Endothelial cell of umbilical vein (primary cell): ENCODE data around the gene NT5DC2. TPM values are rescaled to one million over a fixed set of nuclear protein-coding genes. Genes with fewer than 3 reads are reported as not detected.

ENCODE experiments used
- BruUV-seq: library from RNA; stranded (reverse); fragments of 400-500 nt; replicated peaks from 2 replicates; lab custom pipeline; 2021; lab: Mats Ljungman, UMichigan
- CTCF ChIA-PET: fragments of 300-600, 350-600 bp; sonication (Branson Sonifier 250); formaldehyde crosslinking; loops from one replicate; lab custom pipeline; 2021; ENCODE audit warnings: antibody characterized with exemption, inconsistent platforms; lab: Charles Lee
- POLR2A ChIA-PET: fragments of 300-600, 350-600 bp; sonication (Branson Sonifier 250); formaldehyde crosslinking; loops from one replicate; lab custom pipeline; 2021; ENCODE audit warnings: antibody characterized with exemption, inconsistent platforms; lab: Charles Lee
- DNase-seq: peaks from one replicate; pipeline ENCODE4 v3.0.0-alpha.2; 2011; ENCODE audit warnings: low read depth, low spot score
- FAIRE-seq: peaks from 2 replicates; lab custom pipeline; 2011; peaks lifted over from hg19 to GRCh38; lab: Jason Lieb, UNC
- H2AFZ ChIP-seq: 2 replicates; pipeline ENCODE4 v1.6.0; 2012; ENCODE audit warnings: low read depth, low read length, control low read depth, inconsistent platforms
- H3K27ac ChIP-seq: 2 replicates; pipeline ENCODE4 v1.5.1; 2011; ENCODE audit warnings: low read depth, mild to moderate bottlenecking, control low read depth, low read length, moderate library complexity; ENCODE audit not compliant: insufficient read depth
- H3K27me3 ChIP-seq, 2 experiments: 2 replicates each; pipeline versions ENCODE4 v1.6.0 to v1.6.1; 2011; ENCODE audit warnings: low read length in 2 of 2, mixed read lengths in 1 of 2; ENCODE audit not compliant: control insufficient read depth in 2 of 2, insufficient read depth in 2 of 2
- H3K36me3 ChIP-seq, 2 experiments: 2 replicates in 1 of 2; 3 replicates in 1 of 2; pipeline ENCODE4 v1.5.1; 2011; ENCODE audit warnings: low read length in 2 of 2, mild to moderate bottlenecking in 1 of 2, moderate library complexity in 1 of 2; ENCODE audit not compliant: control insufficient read depth in 2 of 2, insufficient read depth in 2 of 2; ENCODE audit errors: extremely low read depth in 1 of 2
- H3K4me1 ChIP-seq: 3 replicates; pipeline ENCODE4 v1.5.1; 2011; ENCODE audit warnings: mild to moderate bottlenecking, low read length; ENCODE audit not compliant: control insufficient read depth, insufficient read depth; ENCODE audit errors: extremely low read depth
- H3K4me2 ChIP-seq: 2 replicates; pipeline ENCODE4 v1.6.1; 2011; ENCODE audit warnings: low read length, control low read depth, mixed read lengths; ENCODE audit not compliant: insufficient read depth
- H3K4me3 ChIP-seq, 3 experiments: fragments of 200-600 bp in 1 of 3; sonication (generic), shearing (Covaris generic) in 1 of 3; replicated peaks in 1 of 3; 2 replicates each; pipeline ENCODE4 v1.5.1; 2011 to 2016; ENCODE audit warnings: control low read depth in 3 of 3, low read length in 3 of 3, mild to moderate bottlenecking in 2 of 3, inconsistent platforms in 1 of 3, low read depth in 1 of 3, moderate library complexity in 1 of 3; ENCODE audit not compliant: insufficient read depth in 1 of 3
- H3K79me2 ChIP-seq: 2 replicates; pipeline ENCODE4 v1.6.0; 2012; ENCODE audit warnings: low read length, inconsistent platforms; ENCODE audit not compliant: control insufficient read depth, insufficient read depth
- H3K9ac ChIP-seq: replicated peaks from 2 replicates; pipeline ENCODE3; 2011; ENCODE audit warnings: low read length, control low read depth; ENCODE audit not compliant: insufficient read depth; ENCODE audit errors: extremely low read depth
- H3K9me1 ChIP-seq: replicated peaks from 3 replicates; pipeline ENCODE4 v1.6.0; 2011; ENCODE audit warnings: mild to moderate bottlenecking, low read length; ENCODE audit not compliant: control insufficient read depth, insufficient read depth; ENCODE audit errors: extremely low read depth
- H3K9me3 ChIP-seq: replicated peaks from 2 replicates; pipeline ENCODE4 v1.5.1; 2012; ENCODE audit warnings: low read length, inconsistent platforms; ENCODE audit not compliant: control insufficient read depth, insufficient read depth
- H4K20me1 ChIP-seq: replicated peaks from 2 replicates; pipeline ENCODE3; 2011; ENCODE audit warnings: mild to moderate bottlenecking, low read length; ENCODE audit not compliant: control insufficient read depth, insufficient read depth; ENCODE audit errors: extremely low read depth
- EZH2 ChIP-seq: IDR thresholded peaks from 2 replicates; pipeline ENCODE4 v1.6.1; 2012; ENCODE audit warnings: borderline replicate concordance, low read depth, mild to moderate bottlenecking, moderate library complexity, low read length, inconsistent platforms; ENCODE audit not compliant: severe bottlenecking
- FOS ChIP-seq: IDR thresholded peaks from 2 replicates; pipeline ENCODE4 v1.6.1; 2011; ENCODE audit warnings: mild to moderate bottlenecking, low read length, moderate library complexity, borderline replicate concordance; ENCODE audit not compliant: insufficient read depth
- GATA2 ChIP-seq: IDR thresholded peaks from 2 replicates; pipeline ENCODE4 v1.7.0; 2011; ENCODE audit warnings: low read depth, mild to moderate bottlenecking, moderate library complexity, mixed read lengths, low read length; ENCODE audit not compliant: insufficient read length, insufficient read depth
- JUN ChIP-seq: IDR thresholded peaks from 2 replicates; pipeline ENCODE4 v1.6.1; 2011; ENCODE audit warnings: borderline replicate concordance, low read depth; ENCODE audit not compliant: insufficient read length, insufficient read depth
- MAX ChIP-seq: IDR thresholded peaks from 2 replicates; pipeline ENCODE4 v1.6.1; 2011; ENCODE audit not compliant: insufficient read depth, insufficient read length
- MYC ChIP-seq: IDR thresholded peaks from one replicate; pipeline ENCODE4 v1.6.1; 2011; ENCODE audit warnings: mild to moderate bottlenecking, low read depth, low read length
- POLR2A ChIP-seq: IDR thresholded peaks from 2 replicates; pipeline ENCODE4 v1.6.1; 2012; ENCODE audit warnings: low read depth, mild to moderate bottlenecking, control low read depth, low read length
- POLR2AphosphoS5 ChIP-seq: IDR thresholded peaks from 2 replicates; pipeline ENCODE4 v1.6.1; 2012; ENCODE audit warnings: low read depth, mild to moderate bottlenecking, control low read depth, low read length, moderate library complexity; ENCODE audit not compliant: insufficient read depth
- dilution Hi-C: fragments of 300-500 bp; cut with MboI; formaldehyde crosslinking; loops from one replicate; pipeline ENCODE4 v1.15.0; 2019; ENCODE audit warnings: low sequenced_read_pairs; ENCODE audit not compliant: extremely low pct_ligation_motif_present
- intact Hi-C: fragments of 100-400 bp; cut with micrococcal nuclease; formaldehyde crosslinking; loops from one replicate; pipeline ENCODE4 v1.10.0; 2022
- polyA plus RNA-seq, 4 experiments: library from polyadenylated mRNA; depleted of rRNA in 3 of 4; stranded (reverse) in 3 of 4; unstranded in 1 of 4; fragments of >200 nt; gene quantifications; 2 replicates each; pipeline versions ENCODE4 v1.2.1 to v1.2.3, GENCODE V29; 2011 to 2012; ENCODE audit warnings: missing spikeins in 1 of 4
- total RNA-seq: library from RNA; stranded (reverse); gene quantifications from 2 replicates; pipeline ENCODE4 v1.2.3, GENCODE V29; 2021
- TF ChIP-seq, protein P1 (sequence below), 2 donors: IDR thresholded peaks; 1 replicate in 1 of 2; 2 replicates in 1 of 2; pipeline ENCODE4 v1.5.1; 2011; ENCODE audit warnings: low read length in 2 of 2, mild to moderate bottlenecking in 2 of 2, moderate library complexity in 2 of 2, control low read depth in 1 of 2, inconsistent platforms in 1 of 2, low read depth in 1 of 2; ENCODE audit not compliant: insufficient read depth in 1 of 2; ENCODE audit errors: extremely low read depth in 1 of 2

Gene NT5DC2
- total and polyA plus RNA-seq, 2 donors (not counting 3 experiments of a cell fraction or from before 2014, with no cell fraction given) = 298 to 402 TPM

DNA sequence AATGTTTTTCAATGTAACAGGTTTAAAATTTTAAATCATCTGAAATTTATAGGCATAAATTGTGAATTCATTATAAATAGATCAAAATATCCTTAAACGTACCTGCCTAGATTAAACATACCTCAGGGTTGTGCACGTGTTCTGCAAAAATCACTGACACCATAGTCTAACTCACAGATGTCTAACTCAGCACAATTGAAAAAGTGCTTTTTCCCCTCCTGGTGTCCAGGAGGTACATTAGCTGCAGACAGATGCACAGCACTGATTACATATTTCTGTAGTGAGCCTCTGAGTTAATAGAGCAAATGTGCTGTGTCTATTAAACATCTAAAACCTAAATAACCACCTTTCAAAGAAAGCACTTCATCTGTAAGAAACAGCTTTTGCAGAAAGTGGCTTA, 13.5 kb upstream of the NT5DC2 start:
- H3K27ac ChIP-seq = no peak overlapping the region
- CTCF ChIA-PET = no interaction called here

More for the DNA sequence above, 13.5 kb upstream of the NT5DC2 start:
- Histone ChIP-seq H3K9me1 (no peaks in the 10 kb centered on the region), H3K36me3 (peaks cover 11 to 13% of the 10 kb centered on the region in 2 experiments), H3K9me3 (no peaks in the 10 kb centered on the region), H3K4me1 (no peaks in the 10 kb centered on the region), H3K4me2 (no peak overlapping the region), H3K79me2 (peaks cover 3% of the 10 kb centered on the region), H2AFZ (no peak overlapping the region), H3K4me3 (no peak overlapping the region), H3K27me3 (no peaks in the 10 kb centered on the region), H3K9ac (no peak overlapping the region), H4K20me1 (no peaks in the 10 kb centered on the region)
- POLR2A ChIA-PET = no interaction called here
- FAIRE-seq = no peak
- no peak for TF ChIP-seq FOS
- no peak for TF ChIP-seq MAX
- TF ChIP-seq POLR2A = no peak
- TF ChIP-seq MYC = no peak
- TF ChIP-seq EZH2 = no peak
- no peak for TF ChIP-seq POLR2AphosphoS5
- TF ChIP-seq, protein P1, sequence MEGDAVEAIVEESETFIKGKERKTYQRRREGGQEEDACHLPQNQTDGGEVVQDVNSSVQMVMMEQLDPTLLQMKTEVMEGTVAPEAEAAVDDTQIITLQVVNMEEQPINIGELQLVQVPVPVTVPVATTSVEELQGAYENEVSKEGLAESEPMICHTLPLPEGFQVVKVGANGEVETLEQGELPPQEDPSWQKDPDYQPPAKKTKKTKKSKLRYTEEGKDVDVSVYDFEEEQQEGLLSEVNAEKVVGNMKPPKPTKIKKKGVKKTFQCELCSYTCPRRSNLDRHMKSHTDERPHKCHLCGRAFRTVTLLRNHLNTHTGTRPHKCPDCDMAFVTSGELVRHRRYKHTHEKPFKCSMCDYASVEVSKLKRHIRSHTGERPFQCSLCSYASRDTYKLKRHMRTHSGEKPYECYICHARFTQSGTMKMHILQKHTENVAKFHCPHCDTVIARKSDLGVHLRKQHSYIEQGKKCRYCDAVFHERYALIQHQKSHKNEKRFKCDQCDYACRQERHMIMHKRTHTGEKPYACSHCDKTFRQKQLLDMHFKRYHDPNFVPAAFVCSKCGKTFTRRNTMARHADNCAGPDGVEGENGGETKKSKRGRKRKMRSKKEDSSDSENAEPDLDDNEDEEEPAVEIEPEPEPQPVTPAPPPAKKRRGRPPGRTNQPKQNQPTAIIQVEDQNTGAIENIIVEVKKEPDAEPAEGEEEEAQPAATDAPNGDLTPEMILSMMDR (IDR thresholded peaks at IDR 0.05; ENCODE audit: extremely low read depth in 1 of 2, insufficient read depth in 1 of 2, low read depth in 1 of 2, low read length in 2 of 2) = no peak
- no peak for TF ChIP-seq GATA2
- TF ChIP-seq JUN = no peak
- dilution Hi-C loops (no loop called here), intact Hi-C loops (no loop called here)
- BruUV-seq = no TSS peak
- DNase-seq = no peak
